BJ (cell line): Measurements from ENCODE around the gene NHS. TPM values are rescaled to one million over a fixed set of nuclear protein-coding genes. Genes with fewer than 3 reads are reported as not detected.

Experiments used
- CTCF ChIA-PET: fragments of 350-600 bp; formaldehyde crosslinking; extraction: SDS; loops from one replicate; lab custom pipeline; 2021; ENCODE audit warnings: antibody characterized with exemption, inconsistent platforms; lab: Yijun Ruan, JAX
- POLR2A ChIA-PET: fragments of 300-600 bp; sonication (Branson Sonifier 250); formaldehyde crosslinking; extraction: SDS; loops from one replicate; lab custom pipeline; 2021; ENCODE audit warnings: antibody characterized with exemption; lab: Charles Lee
- DNase-seq: peaks from one replicate; pipeline ENCODE4 v3.0.0-alpha.2; 2011; ENCODE audit warnings: low read depth
- H3K27me3 ChIP-seq: 2 replicates; pipeline ENCODE4 v1.6.0; 2011; ENCODE audit warnings: low read length; ENCODE audit not compliant: control insufficient read depth, insufficient read depth
- H3K36me3 ChIP-seq: 2 replicates; pipeline ENCODE4 v1.5.1; 2011; ENCODE audit warnings: low read length; ENCODE audit not compliant: control insufficient read depth, insufficient read depth
- H3K4me3 ChIP-seq: 2 replicates; pipeline ENCODE4 v1.5.1; 2011; ENCODE audit warnings: low read depth, mild to moderate bottlenecking, control low read depth, low read length
- CTCF ChIP-seq: IDR thresholded peaks from 2 replicates; pipeline ENCODE4 v1.5.1; 2011; ENCODE audit warnings: low read depth, mild to moderate bottlenecking, control low read depth, inconsistent platforms, low read length, moderate library complexity; ENCODE audit not compliant: insufficient read depth
- polyA plus RNA-seq: library from polyadenylated mRNA; depleted of rRNA; stranded (reverse); fragments of >200 nt; gene quantifications from 2 replicates; pipeline ENCODE4 v1.2.3, GENCODE V29; 2011

Gene NHS
- polyA plus RNA-seq, 1 experiment = 2.2 TPM

GRCh38 chrX:17415242-17415810 is 40.3 kb downstream of the NHS start:
- no peak for TF ChIP-seq CTCF

GRCh38 chrX:17417372-17417771 is 42.4 kb downstream of the NHS start:
- POLR2A ChIA-PET = no interaction called here
- Histone ChIP-seq H3K4me3 (no peak overlapping the region), H3K27me3 (no peaks in the 10 kb centered on the region), H3K36me3 (no peaks in the 10 kb centered on the region)
- DNase-seq = no peak
- CTCF ChIA-PET = no interaction called here
- no peak for TF ChIP-seq CTCF

More at GRCh38 chrX:17415242-17415810, 40.3 kb downstream of the NHS start:
- ChIA-PET CTCF (no interaction called here), POLR2A (no interaction called here)
- DNase-seq = no peak
- no peak overlapping the region for H3K4me3 ChIP-seq
- no peaks in the 10 kb centered on the region for H3K27me3 ChIP-seq
- H3K36me3 ChIP-seq = no peaks in the 10 kb centered on the region

GRCh38 chrX:17425136-17425535 is 50.1 kb downstream of the NHS start:
- CTCF ChIA-PET = interaction anchor here (0.6 kb wide), 1 partner anchor 84 kb away, joined by 3 read pairs; no protein-coding TSS in a partner anchor
- Histone ChIP-seq H3K4me3 (no peak overlapping the region), H3K27me3 (no peaks in the 10 kb centered on the region), H3K36me3 (no peaks in the 10 kb centered on the region)
- no peak for DNase-seq
- TF ChIP-seq CTCF = no peak
- POLR2A ChIA-PET = no interaction called here

- H3K36me3 ChIP-seq = no peaks in the 10 kb centered on the region
- ChIA-PET CTCF (no interaction called here), POLR2A (no interaction called here)
- TF ChIP-seq CTCF = no peak
- no peaks in the 10 kb centered on the region for H3K27me3 ChIP-seq
- no peak for DNase-seq
- H3K4me3 ChIP-seq = no peak overlapping the region
These were observed 50.6 kb downstream of the NHS start for GRCh38 chrX:17425551-17425950.

- POLR2A ChIA-PET = no interaction called here
- CTCF ChIA-PET = no interaction called here
- DNase-seq = no peak
These were observed 56.2 kb downstream of the NHS start for GRCh38 chrX:17431171-17431570.

More at GRCh38 chrX:17431171-17431570, 56.2 kb downstream of the NHS start:
- no peaks in the 10 kb centered on the region for H3K27me3 ChIP-seq
- no peak for TF ChIP-seq CTCF
- no peak overlapping the region for H3K4me3 ChIP-seq
- H3K36me3 ChIP-seq = no peaks in the 10 kb centered on the region
